Body of pancreas (tissue), 4 donors: ENCODE measurements around the gene ANO10.

Source experiments
- POLR2A ChIP-seq, 3 donors: fragments of 450-650 bp; IDR thresholded peaks; one replicate each; pipeline ENCODE4 v1.6.1; 2016; ENCODE audit warnings: antibody characterized with exemption in 3 of 3, mild to moderate bottlenecking in 2 of 3
- TF ChIP-seq, protein P1 (sequence below), 7 experiments: fragments of 450-650 bp in 4 of 7; fragments of 200-600 bp in 3 of 7; sonication (generic) in 3 of 7; IDR thresholded peaks; one replicate each; pipeline ENCODE4 v1.5.1; 2016 to 2019; ENCODE audit warnings: antibody characterized with exemption in 7 of 7

DNA sequence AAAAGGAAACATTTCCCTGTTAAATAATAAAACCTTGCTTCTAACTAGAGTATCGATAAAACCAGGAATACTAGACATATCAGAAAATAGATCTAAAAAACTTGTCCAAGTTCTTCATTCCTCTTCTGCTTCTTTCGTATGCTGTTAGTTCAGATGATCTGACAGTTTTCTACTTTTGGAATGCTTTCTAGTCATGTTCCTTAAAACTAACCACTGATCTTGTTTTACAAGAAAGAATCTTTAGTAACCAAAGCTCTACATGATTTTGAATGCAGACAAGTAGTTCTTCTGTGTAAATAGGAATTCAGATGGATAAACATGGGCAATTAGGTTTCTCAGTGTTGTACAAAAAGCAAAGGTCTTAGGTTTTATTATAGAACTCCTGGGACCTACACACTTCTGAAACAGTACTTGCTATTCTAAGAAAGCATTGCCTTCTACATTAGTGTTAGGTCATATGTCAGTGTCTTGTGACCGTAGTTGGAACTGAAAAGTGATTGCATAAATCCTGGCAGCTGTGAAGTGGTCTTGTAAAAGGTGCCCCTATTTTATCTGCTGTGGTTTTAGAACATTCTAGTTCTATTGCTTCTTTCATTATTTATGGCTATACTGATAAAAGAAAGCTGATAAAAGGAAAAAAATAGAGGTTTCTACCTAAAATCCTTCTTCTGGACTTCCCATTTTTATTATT lies 294.8 kb downstream of the ANO10 start:
- TF ChIP-seq POLR2A (IDR thresholded peaks at IDR 0.05), result no peak
- TF ChIP-seq, protein P1, sequence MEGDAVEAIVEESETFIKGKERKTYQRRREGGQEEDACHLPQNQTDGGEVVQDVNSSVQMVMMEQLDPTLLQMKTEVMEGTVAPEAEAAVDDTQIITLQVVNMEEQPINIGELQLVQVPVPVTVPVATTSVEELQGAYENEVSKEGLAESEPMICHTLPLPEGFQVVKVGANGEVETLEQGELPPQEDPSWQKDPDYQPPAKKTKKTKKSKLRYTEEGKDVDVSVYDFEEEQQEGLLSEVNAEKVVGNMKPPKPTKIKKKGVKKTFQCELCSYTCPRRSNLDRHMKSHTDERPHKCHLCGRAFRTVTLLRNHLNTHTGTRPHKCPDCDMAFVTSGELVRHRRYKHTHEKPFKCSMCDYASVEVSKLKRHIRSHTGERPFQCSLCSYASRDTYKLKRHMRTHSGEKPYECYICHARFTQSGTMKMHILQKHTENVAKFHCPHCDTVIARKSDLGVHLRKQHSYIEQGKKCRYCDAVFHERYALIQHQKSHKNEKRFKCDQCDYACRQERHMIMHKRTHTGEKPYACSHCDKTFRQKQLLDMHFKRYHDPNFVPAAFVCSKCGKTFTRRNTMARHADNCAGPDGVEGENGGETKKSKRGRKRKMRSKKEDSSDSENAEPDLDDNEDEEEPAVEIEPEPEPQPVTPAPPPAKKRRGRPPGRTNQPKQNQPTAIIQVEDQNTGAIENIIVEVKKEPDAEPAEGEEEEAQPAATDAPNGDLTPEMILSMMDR (IDR thresholded peaks at IDR 0.05), result no peak
